SJCRH30 (cell line): Measurements from ENCODE around the gene JAKMIP2. TPM values are rescaled to one million over a fixed set of nuclear protein-coding genes. Genes with fewer than 3 reads are reported as not detected.
"Not testable (repeated sequence)": the region's sequence is repeated elsewhere in the genome, so short reads cannot be mapped to it uniquely, and the experiment has no call there.

Experiments
- DNase-seq, 2 experiments: peaks; one replicate each; pipeline ENCODE4 v3.0.0-alpha.2; 2015 to 2020
- H3K27ac ChIP-seq: fragments of 250-450 bp; sonication (Bioruptor Pico); 2 replicates; pipeline ENCODE4 v1.5.1; 2020; ENCODE audit warnings: mild to moderate bottlenecking, moderate library complexity
- H3K27me3 ChIP-seq: fragments of 250-450 bp; sonication (Bioruptor Pico); 2 replicates; pipeline ENCODE4 v1.5.1; 2020; ENCODE audit warnings: mild to moderate bottlenecking, moderate library complexity
- H3K36me3 ChIP-seq: fragments of 250-450 bp; sonication (Bioruptor Pico); 2 replicates; pipeline ENCODE4 v1.5.1; 2020; ENCODE audit warnings: mild to moderate bottlenecking, moderate library complexity
- H3K4me1 ChIP-seq: fragments of 250-450 bp; sonication (Bioruptor Pico); 2 replicates; pipeline ENCODE4 v1.5.1; 2020; ENCODE audit warnings: mild to moderate bottlenecking, moderate library complexity
- H3K4me3 ChIP-seq: fragments of 250-450 bp; sonication (Bioruptor Pico); 2 replicates; pipeline ENCODE4 v1.5.1; 2020; ENCODE audit warnings: mild to moderate bottlenecking, moderate library complexity
- H3K9me3 ChIP-seq: fragments of 250-450 bp; sonication (Bioruptor Pico); replicated peaks from 2 replicates; pipeline ENCODE4 v1.5.1; 2020; ENCODE audit warnings: mild to moderate bottlenecking, moderate library complexity
- total RNA-seq: library from RNA; depleted of rRNA; stranded (reverse); fragments of >200 nt; shearing (Covaris generic); gene quantifications from 2 replicates; pipeline ENCODE4 v1.2.3, GENCODE V29; 2014; rRNA removed

JAKMIP2 gene
- 83.8 and 88.6 TPM in 2 replicates for total RNA-seq

- DNase-seq = peak; percentile 99 to 100
- peaks cover 13% of the 10 kb centered on the region for H3K4me1 ChIP-seq
- peak within 1 kb of the TSS; percentile 87 for H3K27ac ChIP-seq
- H3K27me3 ChIP-seq = no peaks in the 10 kb centered on the region
- H3K9me3 ChIP-seq = no peaks in the 10 kb centered on the region
- peaks cover 6% of the 10 kb centered on the region for H3K36me3 ChIP-seq
- H3K4me3 ChIP-seq = peak within 1 kb of the TSS; percentile 77
Measured at GRCh38 chr5:147782110-147783028, at the start of gene JAKMIP2. Gene JAKMIP2 (minus strand): TSS chr5:147782728. CDS start chr5:147671806, 110,922 bp downstream.

DNA sequence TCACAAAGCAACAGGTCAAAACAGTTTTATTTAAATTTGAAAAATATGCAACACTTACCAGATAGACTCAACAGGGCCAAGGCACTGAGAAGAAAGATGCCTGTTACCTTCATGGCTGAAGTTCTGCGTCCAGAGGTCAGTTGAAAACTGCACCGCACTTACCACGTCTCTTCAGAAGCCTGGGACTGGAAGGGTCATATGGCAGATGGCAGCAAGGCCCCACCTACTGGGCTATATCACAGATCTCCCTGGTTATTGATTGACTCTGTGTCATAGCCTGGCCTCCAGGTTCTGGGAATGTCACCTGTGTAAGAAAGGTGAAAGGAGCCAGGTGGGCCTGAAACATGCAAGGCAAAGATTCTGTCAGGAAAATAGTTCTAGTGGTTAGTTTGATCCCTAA, 48.9 kb upstream of the JAKMIP2 start, which contains the start of gene SPINK1:
SPINK1 (minus strand) TSS at position 207 of the 400 bp plus-strand sequence; CDS start at position 113, 94 bp downstream.
- Histone ChIP-seq H3K9me3 (no peaks in the 10 kb centered on the region), H3K4me1 (0 out of 2 replicates have a peak, but pooled peaks cover 2% of the 10 kb centered on the region), H3K36me3 (no peaks in the 10 kb centered on the region), H3K27me3 (no peaks in the 10 kb centered on the region), H3K4me3 (no peak within 1 kb of the TSS), H3K27ac (no peak within 1 kb of the TSS)
- DNase-seq = no peak

DNA sequence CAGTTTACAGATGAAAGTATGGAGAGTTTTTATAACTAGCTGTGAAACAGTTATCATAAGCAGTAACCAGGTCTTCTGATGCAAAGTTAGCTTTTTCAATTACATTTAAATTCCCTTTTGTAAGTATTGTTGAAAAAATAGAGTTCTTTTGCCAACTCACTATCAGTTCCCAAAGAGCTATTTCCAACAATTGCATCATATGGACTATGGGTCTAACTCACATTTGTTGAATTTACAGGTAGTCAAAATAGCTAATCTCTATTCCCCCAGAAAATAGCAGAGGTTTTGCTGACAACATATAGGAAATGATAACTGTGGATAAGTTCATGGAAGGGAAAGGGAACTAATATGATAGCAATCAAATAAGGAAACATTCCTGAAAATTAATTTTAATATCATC, 47.5 kb upstream of the JAKMIP2 start:
- Histone ChIP-seq H3K27me3 (no peaks in the 10 kb centered on the region), H3K4me1 (0 out of 2 replicates have a peak, but pooled peaks cover 5% of the 10 kb centered on the region)

GRCh38 chr5:147827017-147827416, 44.5 kb upstream of the JAKMIP2 start:
- H3K27ac ChIP-seq, H3K9me3 ChIP-seq, H3K4me3 ChIP-seq, DNase-seq, H3K27me3 ChIP-seq, H3K4me1 ChIP-seq, H3K36me3 ChIP-seq: not testable (repeated sequence)

More for the DNA sequence above, 47.5 kb upstream of the JAKMIP2 start:
- Histone ChIP-seq H3K27ac (no peak overlapping the region), H3K9me3 (no peaks in the 10 kb centered on the region), H3K36me3 (no peaks in the 10 kb centered on the region), H3K4me3 (no peak overlapping the region)
- no peak for DNase-seq

GRCh38 chr5:147826361-147826760, 43.8 kb upstream of the JAKMIP2 start:
- peak in 1 of 2 experiments; percentile 30 for DNase-seq
- Histone ChIP-seq H3K4me3 (no peak overlapping the region), H3K4me1 (peaks cover 5% of the 10 kb centered on the region), H3K36me3 (no peaks in the 10 kb centered on the region), H3K27me3 (no peaks in the 10 kb centered on the region), H3K27ac (no peak overlapping the region), H3K9me3 (no peaks in the 10 kb centered on the region)

- no peaks in the 10 kb centered on the region for H3K36me3 ChIP-seq
- no peaks in the 10 kb centered on the region for H3K27me3 ChIP-seq
- H3K9me3 ChIP-seq = no peaks in the 10 kb centered on the region
- H3K27ac ChIP-seq = peak overlapping the region; percentile 46
- peaks cover 38% of the 10 kb centered on the region for H3K4me1 ChIP-seq
- H3K4me3 ChIP-seq = no peak overlapping the region
- peak; percentile 73 to 92 for DNase-seq
Measured at GRCh38 chr5:147822686-147823491, 40.4 kb upstream of the JAKMIP2 start.

DNA sequence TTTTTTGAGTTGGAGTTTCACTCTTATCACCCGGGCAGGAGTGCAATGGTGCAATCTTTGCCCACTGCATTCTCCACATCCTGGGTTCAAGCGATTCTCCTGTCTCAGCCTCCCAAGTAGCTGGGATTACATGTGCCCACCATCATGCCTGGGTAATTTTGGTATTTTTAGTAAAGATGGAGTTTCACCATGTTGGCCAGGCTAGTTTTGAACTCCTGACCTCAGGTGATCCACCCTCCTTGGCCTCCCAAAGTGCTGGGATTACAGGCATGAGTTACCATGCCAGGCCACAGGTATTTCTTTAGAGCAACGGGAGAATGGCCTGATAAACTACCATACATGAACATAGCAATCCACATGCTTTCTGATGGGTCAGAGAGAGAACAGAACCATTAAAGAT, 39.7 kb upstream of the JAKMIP2 start:
- Histone ChIP-seq H3K27ac (peak overlapping the region; percentile 46), H3K4me1 (peaks cover 38% of the 10 kb centered on the region)
- not testable (repeated sequence) for H3K9me3 ChIP-seq, H3K36me3 ChIP-seq, H3K27me3 ChIP-seq, DNase-seq, H3K4me3 ChIP-seq

DNA sequence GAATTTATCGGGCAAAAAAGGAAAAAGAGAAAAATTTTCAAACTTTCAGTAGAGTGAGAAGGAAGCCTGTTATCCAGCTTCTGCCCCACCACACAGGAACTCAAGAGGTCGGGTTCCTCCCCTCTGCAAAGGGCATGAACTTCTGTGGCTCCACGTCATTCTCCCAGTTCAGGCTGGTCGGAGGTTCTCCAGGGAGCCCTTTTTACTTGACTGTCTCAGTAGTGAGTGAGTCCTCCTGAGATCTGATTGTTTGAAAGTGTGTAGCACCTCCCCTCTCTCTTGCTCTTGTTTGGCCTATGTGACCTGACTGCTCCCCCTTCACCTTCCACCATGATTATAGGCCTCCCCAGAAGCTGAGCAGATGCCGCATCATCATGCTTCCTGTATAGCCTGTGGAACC, 39.2 kb upstream of the JAKMIP2 start:
- Histone ChIP-seq H3K4me1 (peaks cover 38% of the 10 kb centered on the region), H3K4me3 (no peak overlapping the region), H3K36me3 (no peaks in the 10 kb centered on the region), H3K27ac (no peak overlapping the region), H3K9me3 (no peaks in the 10 kb centered on the region), H3K27me3 (no peaks in the 10 kb centered on the region)
- DNase-seq = no peak

DNA sequence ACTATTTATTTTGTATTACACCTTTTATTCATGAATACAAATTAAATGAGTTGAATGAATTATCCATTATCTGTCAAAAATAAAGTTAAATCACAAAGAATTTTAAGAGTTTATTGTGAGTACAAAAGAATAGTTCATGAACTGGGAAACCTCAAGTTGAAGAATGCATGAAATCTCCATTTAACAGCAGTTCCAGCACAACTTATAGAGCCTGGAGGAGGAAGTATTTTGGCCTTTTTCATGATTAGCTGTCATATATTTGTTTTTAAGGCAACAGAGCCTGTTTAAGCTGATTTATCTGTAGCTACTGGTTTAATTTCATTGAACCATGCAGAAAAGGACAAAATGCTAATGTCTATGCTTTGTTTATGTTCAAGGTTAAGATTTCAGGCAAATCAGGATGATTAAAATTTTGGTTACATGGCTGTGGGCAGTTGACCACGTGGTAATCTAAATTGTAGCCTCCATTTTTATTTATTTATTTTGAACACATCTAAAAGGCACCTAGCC, 36.8 kb upstream of the JAKMIP2 start:
- Histone ChIP-seq H3K27ac (peak overlapping the region; percentile 58), H3K9me3 (no peaks in the 10 kb centered on the region), H3K4me1 (peaks cover 34% of the 10 kb centered on the region), H3K36me3 (peaks cover 4% of the 10 kb centered on the region; the same call in 1 of the 2 replicates), H3K4me3 (no peak overlapping the region), H3K27me3 (no peaks in the 10 kb centered on the region)
- DNase-seq = peak; percentile 7 to 64

- DNase-seq = peak in 1 of 2 experiments; percentile 26
- Histone ChIP-seq H3K4me3 (no peak overlapping the region), H3K9me3 (no peaks in the 10 kb centered on the region), H3K27me3 (no peaks in the 10 kb centered on the region), H3K4me1 (peaks cover 34% of the 10 kb centered on the region), H3K27ac (peak overlapping the region; percentile 58; the same call in 1 of the 2 replicates), H3K36me3 (peaks cover 4% of the 10 kb centered on the region; the same call in 1 of the 2 replicates)
Measured at GRCh38 chr5:147818290-147818689, 35.8 kb upstream of the JAKMIP2 start.

- no peak for DNase-seq
- peaks cover 4% of the 10 kb centered on the region; the same call in 1 of the 2 replicates for H3K36me3 ChIP-seq
- H3K27ac ChIP-seq = no peak overlapping the region
- peaks cover 9% of the 10 kb centered on the region for H3K4me1 ChIP-seq
- no peaks in the 10 kb centered on the region for H3K9me3 ChIP-seq
- no peak overlapping the region for H3K4me3 ChIP-seq
- H3K27me3 ChIP-seq = no peaks in the 10 kb centered on the region
Measured at GRCh38 chr5:147813696-147814095, 31.2 kb upstream of the JAKMIP2 start.

GRCh38 chr5:147809830-147810666, 27.5 kb upstream of the JAKMIP2 start:
- Histone ChIP-seq H3K9me3 (no peaks in the 10 kb centered on the region), H3K27ac (no peak overlapping the region; the same call in 1 of the 2 replicates), H3K4me1 (peaks cover 2% of the 10 kb centered on the region; the same call in 1 of the 2 replicates), H3K27me3 (no peaks in the 10 kb centered on the region), H3K36me3 (no peaks in the 10 kb centered on the region), H3K4me3 (no peak overlapping the region)
- peak; percentile 34 to 41 for DNase-seq

DNA sequence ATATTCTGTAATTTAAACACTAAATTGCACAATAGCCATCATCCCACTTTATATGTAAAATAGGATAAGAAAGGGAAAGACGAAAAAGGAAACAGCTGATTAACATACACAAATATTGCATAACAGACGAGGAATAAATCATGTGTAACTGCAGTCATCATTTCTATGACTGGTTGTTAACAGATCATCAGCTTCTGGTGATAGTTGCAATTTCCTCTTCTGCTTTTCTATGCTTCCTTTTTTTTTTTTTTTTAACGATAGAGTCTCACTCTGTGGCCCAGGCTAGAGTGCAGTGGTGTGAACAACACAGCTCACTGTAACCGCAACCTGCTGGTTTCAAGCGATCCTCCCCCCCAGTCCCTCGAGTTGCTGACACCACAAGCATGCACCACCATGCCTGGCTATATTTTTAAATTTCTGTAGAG, 22.5 kb upstream of the JAKMIP2 start:
- Histone ChIP-seq H3K36me3 (no peaks in the 10 kb centered on the region), H3K9me3 (0 out of 2 replicates have a peak, but pooled peaks cover 3% of the 10 kb centered on the region), H3K27ac (no peak overlapping the region), H3K27me3 (no peaks in the 10 kb centered on the region), H3K4me1 (peaks cover 3% of the 10 kb centered on the region; the same call in 1 of the 2 replicates), H3K4me3 (no peak overlapping the region)
- no peak for DNase-seq
